ENCODE data around the gene MSH3.
"Not testable (repeated sequence)": the region's sequence is repeated elsewhere in the genome, so short reads cannot be mapped to it uniquely, and the experiment has no call there.

Gene MSH3

DNA sequence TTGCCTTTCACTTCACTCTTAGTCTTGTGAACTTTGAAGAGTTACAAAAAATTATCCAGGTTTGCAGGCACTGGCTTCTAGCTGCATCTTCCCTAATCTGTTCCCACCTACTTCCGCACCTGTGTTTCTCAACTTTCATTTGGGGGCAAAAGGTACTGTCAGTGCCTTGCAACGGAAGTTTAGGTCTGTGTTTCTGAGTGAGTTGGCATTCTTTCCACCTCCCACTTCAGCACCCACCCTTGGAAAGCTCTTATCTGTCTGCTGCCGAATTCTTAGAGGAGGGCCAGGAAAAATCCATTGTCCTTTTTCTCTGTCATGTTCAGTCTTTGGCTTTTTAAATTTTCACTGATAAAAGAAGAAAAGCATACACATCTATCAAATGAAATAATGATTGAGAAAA lies 216.0 kb downstream of the MSH3 start:
- TF ChIP-seq, protein P1, sequence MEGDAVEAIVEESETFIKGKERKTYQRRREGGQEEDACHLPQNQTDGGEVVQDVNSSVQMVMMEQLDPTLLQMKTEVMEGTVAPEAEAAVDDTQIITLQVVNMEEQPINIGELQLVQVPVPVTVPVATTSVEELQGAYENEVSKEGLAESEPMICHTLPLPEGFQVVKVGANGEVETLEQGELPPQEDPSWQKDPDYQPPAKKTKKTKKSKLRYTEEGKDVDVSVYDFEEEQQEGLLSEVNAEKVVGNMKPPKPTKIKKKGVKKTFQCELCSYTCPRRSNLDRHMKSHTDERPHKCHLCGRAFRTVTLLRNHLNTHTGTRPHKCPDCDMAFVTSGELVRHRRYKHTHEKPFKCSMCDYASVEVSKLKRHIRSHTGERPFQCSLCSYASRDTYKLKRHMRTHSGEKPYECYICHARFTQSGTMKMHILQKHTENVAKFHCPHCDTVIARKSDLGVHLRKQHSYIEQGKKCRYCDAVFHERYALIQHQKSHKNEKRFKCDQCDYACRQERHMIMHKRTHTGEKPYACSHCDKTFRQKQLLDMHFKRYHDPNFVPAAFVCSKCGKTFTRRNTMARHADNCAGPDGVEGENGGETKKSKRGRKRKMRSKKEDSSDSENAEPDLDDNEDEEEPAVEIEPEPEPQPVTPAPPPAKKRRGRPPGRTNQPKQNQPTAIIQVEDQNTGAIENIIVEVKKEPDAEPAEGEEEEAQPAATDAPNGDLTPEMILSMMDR (IDR thresholded peaks at IDR 0.05; ENCODE audit: low read depth, low read length), result no peak
- no peak for DNase-seq (ENCODE audit: extremely low read depth, low read depth)

DNA sequence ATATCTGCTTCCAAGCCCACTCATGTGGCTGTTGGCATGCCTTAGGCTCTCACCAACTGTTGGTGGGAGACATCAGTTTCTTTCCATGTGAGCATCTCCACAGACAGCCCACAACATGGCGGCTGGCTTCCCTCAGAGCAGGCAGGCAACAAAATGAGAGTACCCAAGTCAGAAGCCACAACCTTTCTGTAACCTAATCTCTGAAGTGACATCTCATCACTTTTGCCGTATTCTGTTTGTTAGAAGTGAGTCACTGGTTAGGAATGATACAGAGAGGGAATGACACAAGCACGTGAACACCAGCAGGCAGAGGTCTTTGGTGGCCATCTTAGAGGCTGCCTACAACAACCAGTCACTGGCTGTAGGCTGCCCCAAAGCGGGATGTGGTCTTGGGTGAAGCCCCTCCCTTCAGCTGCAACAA lies 217.1 kb downstream of the MSH3 start:
- DNase-seq (ENCODE audit: extremely low read depth, low read depth), result no peak
- TF ChIP-seq, protein P1 (IDR thresholded peaks at IDR 0.05; ENCODE audit: low read depth, low read length), result no peak

DNA sequence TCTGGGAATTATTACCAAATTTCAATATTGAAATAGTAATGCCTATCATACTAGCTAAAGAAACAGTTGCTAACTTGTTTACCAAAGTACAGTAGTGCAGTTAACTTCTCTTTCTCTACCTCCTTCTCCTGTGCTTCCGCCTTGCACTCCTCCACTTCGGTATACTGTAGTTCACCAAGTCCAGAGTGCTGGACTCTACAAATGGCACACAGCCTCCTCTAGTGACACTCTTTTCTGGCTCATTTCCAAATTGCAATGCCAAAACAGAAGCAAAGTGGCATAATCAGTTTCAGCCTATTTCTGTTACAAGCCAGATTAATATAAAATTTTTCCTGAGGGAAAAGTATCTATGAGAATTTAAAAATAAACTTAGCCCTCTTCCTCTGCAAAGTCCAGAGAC lies 219.7 kb downstream of the MSH3 start:
- no peak for DNase-seq (ENCODE audit: extremely low read depth, low read depth)
- TF ChIP-seq, protein P1 (IDR thresholded peaks at IDR 0.05; ENCODE audit: low read depth, low read length), result no peak

DNA sequence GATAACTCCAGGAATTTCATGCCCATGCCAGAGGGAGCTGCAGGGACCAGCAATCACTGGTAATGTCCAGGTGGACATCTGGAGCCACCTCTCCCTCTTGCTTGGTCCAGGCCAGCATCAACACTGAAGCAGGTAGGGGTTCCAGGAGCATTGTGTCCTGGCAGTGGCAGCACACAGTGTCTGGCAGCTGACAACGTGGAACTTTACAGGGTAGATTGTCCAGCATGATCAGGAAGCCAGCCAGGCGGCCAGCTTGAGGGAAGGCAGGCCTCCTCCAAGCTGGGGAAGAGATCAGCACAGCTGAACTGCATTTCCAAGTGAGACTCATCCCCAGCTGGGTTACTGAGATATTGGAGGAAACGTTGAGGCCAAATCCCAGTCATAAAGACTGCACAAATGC lies 223.1 kb downstream of the MSH3 start:
- TF ChIP-seq, protein P1 (IDR thresholded peaks at IDR 0.05; ENCODE audit: low read depth, low read length), result no peak
- no peak for DNase-seq (ENCODE audit: extremely low read depth, low read depth)

DNA sequence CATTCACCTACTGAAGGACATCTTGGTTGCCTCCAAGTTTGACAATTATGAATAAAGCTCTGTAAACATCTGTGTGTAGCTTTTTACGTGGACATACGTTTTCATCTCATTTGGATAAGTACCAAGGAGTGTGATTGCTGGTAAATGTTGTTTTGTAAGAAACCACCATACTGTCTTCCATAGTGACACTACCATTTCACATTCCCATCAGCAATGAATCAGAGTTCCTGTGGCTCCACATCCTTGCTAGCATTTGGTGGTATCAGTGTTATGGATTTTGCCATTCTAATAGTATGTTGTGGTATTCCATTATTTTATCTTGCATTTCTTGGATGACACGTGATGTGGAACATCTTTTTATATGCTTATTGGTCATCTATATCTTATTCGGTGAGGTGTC lies 227.3 kb downstream of the MSH3 start:
- TF ChIP-seq, protein P1 (IDR thresholded peaks at IDR 0.05; ENCODE audit: low read depth, low read length), result no peak
- DNase-seq (ENCODE audit: extremely low read depth, low read depth), result no peak

DNA sequence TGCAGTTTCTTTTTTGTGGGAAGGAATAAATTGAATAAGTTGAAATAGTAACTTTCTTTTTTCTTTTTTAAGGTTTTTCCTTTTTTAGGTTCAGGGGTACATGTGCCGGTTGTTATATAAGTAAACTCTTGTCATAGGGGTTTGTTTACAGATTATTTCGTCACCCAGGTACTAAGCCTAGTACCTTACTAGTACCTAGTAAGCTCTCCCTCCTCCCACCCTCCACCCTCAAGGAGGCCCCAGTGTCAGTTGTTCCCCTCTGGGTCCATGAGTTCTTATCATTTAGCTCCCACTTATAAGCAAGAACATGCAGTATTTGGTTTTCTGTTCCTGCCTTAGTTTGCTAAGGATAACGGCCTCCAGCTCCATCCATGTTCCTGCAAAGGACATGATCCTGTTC lies 228.9 kb downstream of the MSH3 start:
- DNase-seq (ENCODE audit: extremely low read depth, low read depth), result not testable (repeated sequence)

DNA sequence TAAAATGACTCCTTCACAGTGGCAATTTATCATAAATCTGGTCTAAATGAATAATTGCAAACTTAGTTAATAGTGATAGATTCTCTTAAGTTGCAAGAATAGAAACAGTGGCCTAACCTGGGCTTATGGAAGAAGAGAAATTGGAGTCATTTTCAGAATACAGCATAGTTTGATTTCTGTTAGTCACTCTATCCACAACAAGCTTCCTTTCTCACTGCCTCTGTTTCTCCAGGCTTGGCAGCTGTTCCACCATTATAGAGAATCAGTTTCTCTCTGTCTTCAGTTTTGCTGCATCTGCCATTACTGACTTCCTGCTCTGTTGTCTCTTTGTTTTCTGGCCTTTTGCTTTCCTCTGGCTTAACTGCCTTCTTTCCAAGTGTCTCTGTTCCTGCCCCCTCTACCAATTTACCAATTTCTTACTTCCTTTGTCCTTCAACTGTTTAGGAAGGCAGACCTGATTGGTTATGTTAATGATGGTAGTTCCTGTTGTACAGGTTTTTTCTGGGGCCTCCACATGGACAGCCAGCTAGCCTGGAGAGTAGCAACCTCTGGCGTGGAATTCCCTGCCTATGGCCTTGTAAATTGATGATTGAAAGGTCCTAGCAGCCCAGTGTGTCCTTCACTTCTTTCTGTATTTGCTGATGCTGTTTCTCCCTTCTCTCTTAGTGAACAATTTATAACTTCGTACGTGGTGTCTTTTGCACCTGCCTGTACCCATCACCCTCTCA lies 229.8 kb downstream of the MSH3 start:
- TF ChIP-seq, protein P1 (IDR thresholded peaks at IDR 0.05; ENCODE audit: low read depth, low read length), result no peak
- no peak for DNase-seq (ENCODE audit: extremely low read depth, low read depth)

DNA sequence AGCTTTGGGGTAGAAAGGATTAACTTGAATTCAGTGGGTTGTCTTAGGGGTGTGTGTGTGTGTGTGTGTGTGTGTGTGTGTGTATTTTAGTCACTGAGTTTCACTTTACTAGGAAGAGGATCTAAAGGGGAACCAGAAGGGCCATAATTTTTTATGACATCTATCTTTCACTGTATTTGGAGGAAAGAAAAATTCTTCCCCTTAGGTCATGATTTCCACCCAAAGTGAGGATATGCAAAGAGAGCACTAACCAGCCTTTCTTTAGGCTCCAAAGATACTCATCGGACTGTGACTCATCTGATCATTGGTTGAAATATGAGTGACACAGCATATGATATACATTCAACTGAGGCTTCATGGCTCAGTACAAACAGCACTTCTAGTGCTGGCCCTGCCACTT lies 230.5 kb downstream of the MSH3 start:
- no peak for DNase-seq (ENCODE audit: extremely low read depth, low read depth)
- TF ChIP-seq, protein P1 (IDR thresholded peaks at IDR 0.05; ENCODE audit: low read depth, low read length), result no peak

Data from AG09319 (cell line).